Cardiac fibroblast (primary cell): ENCODE data around the gene KRTAP2-1.

Experiments
- DNase-seq, 2 donors: peaks; one replicate each; pipeline versions ENCODE4 v3.0.0 to v3.0.0-alpha.2; 2010; ENCODE audit warnings: low read depth in 2 of 2
- H3K4me3 ChIP-seq, 2 donors: replicated peaks in 1 of 2; 1 replicate in 1 of 2; 2 replicates in 1 of 2; pipeline ENCODE4 v1.5.1; 2011; ENCODE audit warnings: low read depth in 2 of 2, low read length in 2 of 2, mild to moderate bottlenecking in 2 of 2, moderate library complexity in 1 of 2
- TF ChIP-seq, protein P1 (sequence below): IDR thresholded peaks from one replicate; pipeline ENCODE4 v1.5.1; 2011; ENCODE audit warnings: low read depth, mild to moderate bottlenecking, low read length, inconsistent platforms

The KRTAP2-1 gene

DNA sequence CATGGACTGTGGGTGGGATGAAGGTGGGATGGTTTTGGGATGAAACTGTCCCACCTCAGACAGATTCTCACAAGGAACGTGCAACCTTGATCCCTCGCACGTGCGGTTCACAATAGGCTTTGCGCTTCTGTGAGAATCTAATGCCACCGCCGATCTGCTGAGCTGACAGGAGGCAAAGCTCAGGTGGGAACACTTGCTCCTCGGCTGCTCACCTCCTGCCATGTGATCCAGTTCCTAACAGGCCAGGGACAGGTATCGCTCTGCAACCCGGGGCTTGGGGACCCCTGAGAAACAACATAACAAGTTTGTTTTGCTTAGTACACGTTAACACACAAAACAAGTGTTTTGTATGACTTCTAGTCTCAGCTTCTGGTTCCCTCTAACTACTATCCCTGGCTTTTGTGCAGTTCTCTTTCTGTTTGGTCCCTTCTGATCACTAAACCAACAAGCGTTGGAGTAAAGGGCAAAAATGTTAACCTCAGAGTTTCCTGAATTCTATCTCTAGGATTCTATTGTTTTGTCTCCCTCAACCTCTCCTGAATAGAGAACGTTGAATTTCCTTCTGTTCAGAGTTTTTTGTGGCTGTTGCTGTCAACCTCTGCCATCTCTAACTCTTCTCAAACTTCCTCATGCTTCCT lies 30.4 kb downstream of the KRTAP2-1 start:
- TF ChIP-seq, protein P1, sequence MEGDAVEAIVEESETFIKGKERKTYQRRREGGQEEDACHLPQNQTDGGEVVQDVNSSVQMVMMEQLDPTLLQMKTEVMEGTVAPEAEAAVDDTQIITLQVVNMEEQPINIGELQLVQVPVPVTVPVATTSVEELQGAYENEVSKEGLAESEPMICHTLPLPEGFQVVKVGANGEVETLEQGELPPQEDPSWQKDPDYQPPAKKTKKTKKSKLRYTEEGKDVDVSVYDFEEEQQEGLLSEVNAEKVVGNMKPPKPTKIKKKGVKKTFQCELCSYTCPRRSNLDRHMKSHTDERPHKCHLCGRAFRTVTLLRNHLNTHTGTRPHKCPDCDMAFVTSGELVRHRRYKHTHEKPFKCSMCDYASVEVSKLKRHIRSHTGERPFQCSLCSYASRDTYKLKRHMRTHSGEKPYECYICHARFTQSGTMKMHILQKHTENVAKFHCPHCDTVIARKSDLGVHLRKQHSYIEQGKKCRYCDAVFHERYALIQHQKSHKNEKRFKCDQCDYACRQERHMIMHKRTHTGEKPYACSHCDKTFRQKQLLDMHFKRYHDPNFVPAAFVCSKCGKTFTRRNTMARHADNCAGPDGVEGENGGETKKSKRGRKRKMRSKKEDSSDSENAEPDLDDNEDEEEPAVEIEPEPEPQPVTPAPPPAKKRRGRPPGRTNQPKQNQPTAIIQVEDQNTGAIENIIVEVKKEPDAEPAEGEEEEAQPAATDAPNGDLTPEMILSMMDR: no peak
- no peak for DNase-seq
- H3K4me3 ChIP-seq: no peak overlapping the region

- no peak for DNase-seq
- no peak overlapping the region for H3K4me3 ChIP-seq
- TF ChIP-seq, protein P1: no peak
These were observed 31.7 kb downstream of the KRTAP2-1 start for GRCh38 chr17:41015454-41015853.

DNA sequence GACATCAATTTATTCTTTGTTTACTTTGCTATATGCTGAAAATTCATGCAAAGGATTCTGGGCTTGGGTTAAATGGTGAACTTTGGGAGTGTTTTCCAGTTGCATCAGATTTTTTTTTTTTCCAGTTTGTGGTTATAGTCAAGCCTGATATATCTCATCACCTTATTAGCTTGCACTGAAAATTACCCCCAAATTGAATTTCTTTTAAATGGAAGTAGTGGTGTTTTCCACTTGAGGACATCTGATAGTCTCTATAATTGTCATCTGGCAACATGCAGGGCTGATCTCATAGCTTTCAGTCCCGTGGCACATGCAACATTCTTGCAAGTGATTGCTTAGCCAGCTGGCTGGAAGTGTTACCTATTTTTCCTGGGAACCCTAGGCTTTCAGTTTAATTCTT lies 33.5 kb downstream of the KRTAP2-1 start:
- TF ChIP-seq, protein P1: no peak
- DNase-seq: peak in 1 of 2 donors; percentile 8
- no peak overlapping the region for H3K4me3 ChIP-seq

DNA sequence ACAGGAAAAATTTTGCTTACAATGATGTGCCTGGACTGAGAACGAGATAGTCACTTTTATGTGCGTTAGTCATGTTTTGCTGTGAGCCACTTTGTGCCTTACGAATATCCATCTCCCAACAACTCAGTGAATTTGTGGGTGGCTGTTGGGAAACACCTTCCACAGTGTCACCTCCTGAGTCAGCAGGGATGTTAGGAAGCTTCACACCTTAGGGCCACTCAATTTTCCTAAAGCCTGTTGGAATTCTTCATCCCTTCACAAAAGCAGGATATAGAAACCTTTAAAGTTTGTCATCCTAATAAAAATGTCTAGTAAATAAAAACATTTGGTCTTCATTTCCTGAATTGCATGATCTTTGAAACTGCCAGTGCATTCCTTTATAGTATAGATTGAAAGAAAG lies 33.9 kb downstream of the KRTAP2-1 start:
- TF ChIP-seq, protein P1: no peak
- DNase-seq: peak in 1 of 2 donors; percentile 4
- H3K4me3 ChIP-seq: no peak overlapping the region

DNA sequence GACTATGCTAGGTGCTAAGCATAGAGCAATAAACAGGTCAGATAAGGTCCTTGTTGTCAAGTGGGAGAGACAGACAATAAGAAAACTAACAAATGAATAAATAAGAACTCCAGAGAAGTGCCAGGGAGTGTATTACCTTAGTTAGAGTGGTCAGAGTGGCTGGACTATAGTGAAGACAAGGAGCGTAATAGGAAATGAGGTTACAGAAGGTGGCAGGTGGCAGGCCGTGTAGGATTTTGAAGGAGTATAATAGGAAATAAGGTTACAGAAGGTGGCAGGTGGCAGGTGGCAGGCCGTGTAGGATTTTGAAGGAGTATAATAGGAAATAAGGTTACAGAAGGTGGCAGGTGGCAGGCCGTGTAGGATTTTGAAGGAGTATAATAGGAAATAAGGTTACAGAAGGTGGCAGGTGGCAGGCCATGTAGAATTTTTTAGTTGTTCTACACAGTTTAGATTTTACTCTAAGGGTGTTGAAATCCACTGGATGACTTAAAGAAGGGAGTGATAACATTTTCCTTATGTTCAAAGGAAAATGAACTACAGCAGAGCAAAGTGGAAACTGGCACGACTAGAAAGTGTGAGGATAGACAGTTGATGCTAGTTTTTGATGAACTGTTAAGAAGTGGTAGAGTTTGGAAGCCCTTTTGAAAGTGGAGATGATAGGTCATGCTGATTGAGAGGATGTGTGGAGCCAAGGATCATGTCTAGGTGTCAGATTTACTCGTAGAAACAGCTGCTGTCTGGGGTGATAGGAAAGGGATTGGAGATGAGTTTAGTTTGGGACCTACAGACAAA lies 34.6 kb downstream of the KRTAP2-1 start:
- TF ChIP-seq, protein P1: no peak
- no peak for DNase-seq

GRCh38 chr17:41010441-41010840 lies 36.7 kb downstream of the KRTAP2-1 start:
- no peak for DNase-seq
- no peak overlapping the region for H3K4me3 ChIP-seq
- TF ChIP-seq, protein P1: no peak

More for the DNA sequence above, 34.6 kb downstream of the KRTAP2-1 start:
- H3K4me3 ChIP-seq: no peak overlapping the region
